Heart left ventricle (tissue), 16 donors: Measurements from ENCODE around the gene ZNF76. TPM values are rescaled to one million over a fixed set of nuclear protein-coding genes. Genes with fewer than 3 reads are reported as not detected.

Experiments used
- ATAC-seq, 4 donors: fragments of 200-7000 bp; cut with Tn5 transposase; one replicate each; pipeline ENCODE4 v1.9.1; 2020 to 2022; ENCODE audit warnings: moderate library complexity in 4 of 4, mild to moderate bottlenecking in 3 of 4, moderate number of reproducible peaks in 1 of 4
- DNase-seq, 5 donors: peaks; one replicate each; pipeline ENCODE4 v3.0.0-alpha.2; 2020
- H3K27ac ChIP-seq, 12 donors: fragments of 200-600 bp; sonication (generic) in 4 of 12; one replicate each; pipeline versions ENCODE4 v1.5.0 to v1.8.0; 2016 to 2022; ENCODE audit warnings: mild to moderate bottlenecking in 2 of 12
- H3K27me3 ChIP-seq, 9 donors: fragments of 200-600 bp; sonication (generic) in 2 of 9; one replicate each; pipeline versions ENCODE4 v1.5.1 to v1.8.0; 2016 to 2022; ENCODE audit warnings: mild to moderate bottlenecking in 3 of 9
- H3K36me3 ChIP-seq, 9 donors: fragments of 200-600 bp; sonication (generic) in 2 of 9; one replicate each; pipeline versions ENCODE4 v1.5.0 to v1.8.0; 2018 to 2022; ENCODE audit warnings: mild to moderate bottlenecking in 2 of 9
- H3K4me1 ChIP-seq, 12 donors: fragments of 200-600 bp; sonication (generic) in 4 of 12; one replicate each; pipeline versions ENCODE4 v1.5.0 to v1.8.0; 2016 to 2022; ENCODE audit warnings: mild to moderate bottlenecking in 3 of 12
- H3K4me3 ChIP-seq, 12 donors: fragments of 200-600 bp; sonication (generic) in 4 of 12; one replicate each; pipeline versions ENCODE4 v1.5.0 to v1.8.0; 2017 to 2022; ENCODE audit warnings: mild to moderate bottlenecking in 9 of 12, moderate library complexity in 4 of 12
- H3K9me3 ChIP-seq, 12 donors: fragments of 200-600 bp; sonication (generic) in 4 of 12; one replicate each; pipeline versions ENCODE4 v1.5.0 to v1.8.0; 2016 to 2022; ENCODE audit warnings: mild to moderate bottlenecking in 1 of 12
- POLR2A ChIP-seq, 2 donors: fragments of 450-650 bp; IDR thresholded peaks; one replicate each; pipeline ENCODE4 v1.6.1; 2017; ENCODE audit warnings: antibody characterized with exemption in 2 of 2, mild to moderate bottlenecking in 2 of 2, moderate library complexity in 2 of 2
- WGBS, 4 donors: extraction: QIAGEN DNeasy Blood & Tissue Kit in 2 of 4; methylation state at CpG; one replicate each; pipeline versions ENCODE4 v1.1.5 to v1.1.7; 2013 to 2018; 5-methylcytosine and 5-hydroxymethylcytosine counted together
- intact Hi-C, 10 donors: fragments of 100-400 bp; cut with DNase I; formaldehyde crosslinking; loops; one replicate each; pipeline versions ENCODE4 v1.11.1 to v1.14.2; 2022
- polyA plus RNA-seq, 2 donors: library from polyadenylated mRNA; stranded (reverse); fragments of 200-250 nt; gene quantifications; one replicate each; pipeline ENCODE4 v1.2.3, GENCODE V29; 2013
- total RNA-seq, 9 donors: library from RNA; depleted of rRNA in 2 of 9; stranded (reverse); fragments of >200 nt in 2 of 9; fragmentation: NEBNext Ultra II Directional in 3 of 9; extraction: Animal tissue kit (Norgen Biotek cat#: 25700) in 3 of 9; gene quantifications; one replicate each; pipeline versions ENCODE4 v1.1.0 to v1.2.4, GENCODE V29; 2016 to 2023
- TF ChIP-seq, protein P1 (sequence below), 12 donors: fragments of 200-600 bp; sonication (generic) in 4 of 12; IDR thresholded peaks; one replicate each; pipeline versions ENCODE4 v1.5.0 to v1.8.0; 2018 to 2022; ENCODE audit warnings: antibody characterized with exemption in 12 of 12, mild to moderate bottlenecking in 5 of 12
- donor health status: ischemic (EF 13 %, LVEDD 7.1; RV severe dilation, severe dysfunction).
- donor health status: healthy with polysubstance abuse.
- donor health status: DM: no; HTN: yes; CAD: no.
- donor health status: DM: no; HTN: no; CAD: no.
- donor health status: ischemic (EF 25% LVEDD 6.9; RV normal size, moderate dysfunction).
- donor health status: ischemic (EF 25% LVEDD 5.7; RV mildly dilated, moderate dysfunction).
- donor health status: healthy.
- donor health status: DM: yes; HTN: yes; CAD: no.
- donor health status: ischemic (EF 35%, LVEDD 5.7; RV mildly dilated, moderate dysfunction).
- donor health status: nonischemic (EF 11% LVEDD 7.7; RV severe dilation, severe dysfunction).
- donor health status: DM: yes; HTN: yes; CAD: no.
- donor health status: PGD.
- donor health status: ischemic (EF 29% LVEDD 5.4; RV normal size, mild dysfunction).
- donor health status: nonischemic (EF 23%, LVEDD 6.1; RV moderate dilation, normal function).

ZNF76 gene
- total and polyA plus RNA-seq, 11 donors: 20.2 to 46.1 (median 33.0) TPM

DNA sequence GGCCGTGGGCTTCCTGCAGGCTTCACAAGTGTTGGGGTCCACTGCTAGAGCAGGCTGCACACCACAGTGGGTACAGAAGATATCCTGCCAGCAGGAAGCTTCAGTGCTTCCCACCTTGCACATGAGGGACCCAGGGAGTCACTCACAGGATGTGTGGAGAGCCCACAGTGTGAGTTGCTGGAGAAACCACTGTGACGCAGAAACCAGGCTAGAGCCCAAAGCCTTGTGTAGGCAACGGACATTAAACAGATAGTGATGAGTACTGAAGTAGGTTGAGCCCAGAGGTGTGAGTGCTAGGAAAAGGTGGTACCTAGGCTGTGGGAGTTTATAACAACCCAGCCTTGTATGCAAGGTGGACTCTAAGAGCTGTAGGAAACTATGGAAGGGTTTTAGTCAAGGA, 19.2 kb downstream of the ZNF76 start:
- Histone ChIP-seq H3K4me1 (peaks cover 0 to 39% (median 18%) of the 10 kb centered on the region in 12 donors), H3K4me3 (no peak overlapping the region), H3K9me3 (no peaks in the 10 kb centered on the region), H3K27ac (no peak overlapping the region), H3K27me3 (no peaks in the 10 kb centered on the region), H3K36me3 (peaks cover 0 to 29% (median 28%) of the 10 kb centered on the region in 9 donors)
- no peak for DNase-seq
- ATAC-seq: peak; percentile 17 to 37 (median 22)
- no peak for TF ChIP-seq POLR2A (IDR thresholded peaks at IDR 0.05)
- TF ChIP-seq, protein P1, sequence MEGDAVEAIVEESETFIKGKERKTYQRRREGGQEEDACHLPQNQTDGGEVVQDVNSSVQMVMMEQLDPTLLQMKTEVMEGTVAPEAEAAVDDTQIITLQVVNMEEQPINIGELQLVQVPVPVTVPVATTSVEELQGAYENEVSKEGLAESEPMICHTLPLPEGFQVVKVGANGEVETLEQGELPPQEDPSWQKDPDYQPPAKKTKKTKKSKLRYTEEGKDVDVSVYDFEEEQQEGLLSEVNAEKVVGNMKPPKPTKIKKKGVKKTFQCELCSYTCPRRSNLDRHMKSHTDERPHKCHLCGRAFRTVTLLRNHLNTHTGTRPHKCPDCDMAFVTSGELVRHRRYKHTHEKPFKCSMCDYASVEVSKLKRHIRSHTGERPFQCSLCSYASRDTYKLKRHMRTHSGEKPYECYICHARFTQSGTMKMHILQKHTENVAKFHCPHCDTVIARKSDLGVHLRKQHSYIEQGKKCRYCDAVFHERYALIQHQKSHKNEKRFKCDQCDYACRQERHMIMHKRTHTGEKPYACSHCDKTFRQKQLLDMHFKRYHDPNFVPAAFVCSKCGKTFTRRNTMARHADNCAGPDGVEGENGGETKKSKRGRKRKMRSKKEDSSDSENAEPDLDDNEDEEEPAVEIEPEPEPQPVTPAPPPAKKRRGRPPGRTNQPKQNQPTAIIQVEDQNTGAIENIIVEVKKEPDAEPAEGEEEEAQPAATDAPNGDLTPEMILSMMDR (IDR thresholded peaks at IDR 0.05): no peak
- intact Hi-C loops: no loop called here
- WGBS, 4 donors: 81 to 91% (median 87%) methylated on average over 3 of the region's 3 CpGs

DNA sequence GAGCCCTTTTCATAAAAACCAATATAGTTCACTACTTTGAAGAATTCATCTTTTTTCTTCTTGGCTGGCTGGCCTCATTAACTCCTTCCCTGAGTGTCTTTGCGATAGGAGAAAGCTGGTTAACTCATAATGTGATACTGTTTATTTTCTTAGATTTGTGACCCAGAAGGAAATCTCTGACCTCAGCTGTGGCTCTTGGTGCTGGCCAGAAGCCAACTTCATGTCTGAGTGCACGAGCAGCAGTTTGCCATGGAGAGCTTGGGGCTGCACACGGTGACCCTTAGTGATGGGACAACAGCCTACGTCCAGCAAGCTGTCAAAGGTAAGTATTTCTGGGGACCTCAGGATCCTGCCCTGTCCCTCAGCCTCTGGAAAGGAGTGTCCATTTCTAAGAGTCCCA, 21.4 kb downstream of the ZNF76 start:
- DNase-seq (no peak), ATAC-seq (peak in 3 of 4 donors; percentile 16 to 25 (median 24))
- Histone ChIP-seq H3K4me1 (peaks cover 0 to 19% (median 6%) of the 10 kb centered on the region in 12 donors), H3K36me3 (peaks cover 0 to 51% (median 50%) of the 10 kb centered on the region in 9 donors), H3K27ac (no peak overlapping the region), H3K4me3 (no peak overlapping the region), H3K9me3 (no peaks in the 10 kb centered on the region), H3K27me3 (no peaks in the 10 kb centered on the region)
- TF ChIP-seq, protein P1 (IDR thresholded peaks at IDR 0.05): no peak
- TF ChIP-seq POLR2A (IDR thresholded peaks at IDR 0.05): no peak
- WGBS, 4 donors: 27 to 34% (median 31%) methylated on average over 4 of the region's 4 CpGs
- intact Hi-C loops: no loop called here

DNA sequence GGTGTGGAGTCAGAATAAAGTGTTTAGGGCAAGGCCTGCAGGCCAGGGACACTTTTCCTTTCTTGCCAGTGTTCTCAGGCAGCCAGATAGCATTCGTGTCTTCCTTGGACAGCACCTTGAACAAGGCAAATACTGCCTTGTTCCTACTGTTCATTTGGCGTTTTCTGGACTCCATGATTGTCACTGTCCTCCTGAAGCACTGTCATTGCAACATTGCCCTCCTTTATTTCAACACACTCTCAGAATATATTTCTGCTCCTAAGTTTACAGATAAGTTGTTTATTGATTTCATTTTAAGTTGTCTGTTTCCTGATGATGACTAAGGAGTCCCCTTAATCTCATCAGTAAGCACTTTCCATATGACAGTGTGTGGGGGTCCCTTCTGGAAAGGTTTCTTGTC, 22.9 kb downstream of the ZNF76 start:
- WGBS, 4 donors: 88 to 96% (median 90%) methylated on average over 2 of the region's 2 CpGs
- ATAC-seq (no peak), DNase-seq (no peak)
- TF ChIP-seq, protein P1 (IDR thresholded peaks at IDR 0.05): no peak
- no peak for TF ChIP-seq POLR2A (IDR thresholded peaks at IDR 0.05)
- H3K4me3 ChIP-seq: no peak overlapping the region
- no peak overlapping the region for H3K27ac ChIP-seq
- peaks cover 0 to 16% (median 4%) of the 10 kb centered on the region in 12 donors for H3K4me1 ChIP-seq
- intact Hi-C loops: no loop called here
- H3K36me3 ChIP-seq: peaks cover 0 to 67% (median 66%) of the 10 kb centered on the region in 9 donors
- no peaks in the 10 kb centered on the region for H3K9me3 ChIP-seq
- no peaks in the 10 kb centered on the region for H3K27me3 ChIP-seq

DNA sequence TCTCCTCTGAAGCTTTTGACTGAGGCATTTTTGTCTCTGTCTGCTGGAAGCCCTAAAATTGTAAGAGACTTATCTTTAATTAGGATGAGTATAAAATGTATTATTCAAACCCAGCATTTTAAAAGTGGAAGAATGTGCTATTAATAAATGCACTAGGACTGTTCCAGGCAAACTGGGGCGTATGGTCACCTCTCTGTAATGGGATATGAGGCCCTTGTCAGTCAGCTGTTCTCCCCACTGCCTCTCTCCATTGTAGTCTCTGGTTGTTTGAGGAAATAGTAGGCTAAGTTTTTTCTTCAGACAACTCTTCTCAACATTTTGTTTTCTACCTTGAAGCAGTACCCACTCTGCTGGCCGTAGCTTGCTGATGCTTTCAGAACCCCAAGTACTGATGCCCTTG, 23.8 kb downstream of the ZNF76 start:
- no peak for TF ChIP-seq POLR2A (IDR thresholded peaks at IDR 0.05)
- TF ChIP-seq, protein P1 (IDR thresholded peaks at IDR 0.05): no peak
- Histone ChIP-seq H3K27me3 (no peaks in the 10 kb centered on the region), H3K4me3 (no peak overlapping the region), H3K27ac (no peak overlapping the region), H3K9me3 (no peaks in the 10 kb centered on the region), H3K36me3 (peaks cover 0 to 76% (median 75%) of the 10 kb centered on the region in 9 donors), H3K4me1 (peaks cover 0 to 17% (median 4%) of the 10 kb centered on the region in 12 donors)
- 51 to 76% (median 62%) methylated on average over 2 of the region's 2 CpGs for WGBS, 4 donors
- ATAC-seq (peak in 1 of 4 donors; percentile 40), DNase-seq (no peak)
- intact Hi-C loops: no loop called here
